PC-3 (cell line): ENCODE measurements around the gene CEACAM5. TPM values are rescaled to one million over a fixed set of nuclear protein-coding genes. Genes with fewer than 3 reads are reported as not detected.

Experiments used
- ATAC-seq: fragments of 200-7000 bp; cut with Tn5 transposase; 2 replicates; pipeline ENCODE4 v1.9.1; 2020; ENCODE audit warnings: mild to moderate bottlenecking, moderate library complexity
- BruUV-seq: library from RNA; stranded (reverse); fragments of 400-500 nt; replicated peaks from 2 replicates; lab custom pipeline; 2021; lab: Mats Ljungman, UMichigan
- CTCF ChIA-PET: fragments of 300-600 bp; sonication (Branson Sonifier 250); formaldehyde crosslinking; loops from one replicate; lab custom pipeline; 2022; ENCODE audit warnings: antibody characterized with exemption; lab: Charles Lee
- POLR2A ChIA-PET: fragments of 300-600 bp; sonication (Branson Sonifier 250); formaldehyde crosslinking; loops from one replicate; lab custom pipeline; 2022; ENCODE audit warnings: antibody characterized with exemption; ENCODE audit not compliant: unreplicated experiment; lab: Charles Lee
- DNase-seq: peaks from one replicate; pipeline ENCODE4 v3.0.0-alpha.2; 2015
- H2AFZ ChIP-seq: fragments of 300-600 bp; sonication (generic); 2 replicates; pipeline ENCODE4 v1.6.0; 2016; ENCODE audit warnings: antibody characterized with exemption, low read length
- H3F3A ChIP-seq: fragments of 300-600 bp; sonication (generic); one replicate; pipeline ENCODE4 v1.6.0; 2017; ENCODE audit warnings: antibody characterized with exemption, low read length, control low read depth, mild to moderate bottlenecking; ENCODE audit not compliant: unreplicated experiment
- H3K27ac ChIP-seq: fragments of 300-600 bp; sonication (generic); 2 replicates; pipeline ENCODE4 v1.5.1; 2016; ENCODE audit warnings: mild to moderate bottlenecking, low read length
- H3K27me3 ChIP-seq: fragments of 300-600 bp; sonication (generic); 2 replicates; pipeline ENCODE4 v1.6.1; 2016; ENCODE audit warnings: low read length, mixed read lengths
- H3K36me3 ChIP-seq: fragments of 300-600 bp; sonication (generic); 2 replicates; pipeline ENCODE4 v1.6.1; 2016; ENCODE audit warnings: low read depth, mixed run types, low read length, mixed read lengths
- H3K4me1 ChIP-seq: fragments of 300-600 bp; sonication (generic); 2 replicates; pipeline ENCODE4 v1.5.1; 2016; ENCODE audit warnings: low read length; ENCODE audit not compliant: insufficient read depth
- H3K4me2 ChIP-seq: fragments of 300-600 bp; sonication (generic); 2 replicates; pipeline ENCODE4 v1.6.0; 2016; ENCODE audit warnings: low read length
- H3K4me3 ChIP-seq: fragments of 300-600 bp; sonication (generic); 2 replicates; pipeline ENCODE4 v1.5.1; 2016; ENCODE audit warnings: mild to moderate bottlenecking, low read length, mixed read lengths
- H3K79me2 ChIP-seq: fragments of 300-600 bp; sonication (generic); 2 replicates; pipeline ENCODE4 v1.6.1; 2017; ENCODE audit warnings: low read length, mixed read lengths
- H3K9ac ChIP-seq: fragments of 300-600 bp; sonication (generic); 2 replicates; pipeline ENCODE4 v1.6.0; 2016; ENCODE audit warnings: mild to moderate bottlenecking, low read length
- H3K9me2 ChIP-seq: fragments of 300-600 bp; sonication (generic); replicated peaks from 2 replicates; pipeline ENCODE4 v1.6.1; 2016; ENCODE audit warnings: mixed run types, low read length, mixed read lengths
- H3K9me3 ChIP-seq: fragments of 300-600 bp; sonication (generic); 2 replicates; pipeline ENCODE4 v1.6.1; 2016; ENCODE audit warnings: low read length, mixed read lengths
- H4K20me1 ChIP-seq: fragments of 300-600 bp; sonication (generic); 2 replicates; pipeline ENCODE4 v1.6.1; 2016; ENCODE audit warnings: low read length, mixed read lengths
- CTCF ChIP-seq: fragments of 300-600 bp; sonication (generic); conservative IDR thresholded peaks from 2 replicates; pipeline ENCODE4 v1.5.1; 2017; ENCODE audit warnings: antibody characterized with exemption, low read depth, mild to moderate bottlenecking, low read length
- EZH2 ChIP-seq: fragments of 300-600 bp; sonication (generic); IDR thresholded peaks from one replicate; pipeline ENCODE4 v1.6.1; 2017; ENCODE audit warnings: antibody characterized with exemption, mild to moderate bottlenecking, low read length; ENCODE audit not compliant: unreplicated experiment
- EZH2phosphoT487 ChIP-seq: fragments of 300-600 bp; sonication (generic); IDR thresholded peaks from 2 replicates; pipeline ENCODE4 v1.6.1; 2018; ENCODE audit warnings: mild to moderate bottlenecking, antibody characterized with exemption, low read length, borderline replicate concordance
- intact Hi-C: fragments of 100-400 bp; cut with micrococcal nuclease; formaldehyde crosslinking; loops from 2 replicates; pipeline ENCODE4 v1.9.0; 2023
- total RNA-seq: library from RNA; depleted of rRNA; stranded (reverse); fragments of >200 nt; gene quantifications from 2 replicates; pipeline ENCODE4 v1.2.3, GENCODE V29; 2014

Gene CEACAM5
- total RNA-seq, 1 experiment from 2014 or later = 2.8 TPM

DNA sequence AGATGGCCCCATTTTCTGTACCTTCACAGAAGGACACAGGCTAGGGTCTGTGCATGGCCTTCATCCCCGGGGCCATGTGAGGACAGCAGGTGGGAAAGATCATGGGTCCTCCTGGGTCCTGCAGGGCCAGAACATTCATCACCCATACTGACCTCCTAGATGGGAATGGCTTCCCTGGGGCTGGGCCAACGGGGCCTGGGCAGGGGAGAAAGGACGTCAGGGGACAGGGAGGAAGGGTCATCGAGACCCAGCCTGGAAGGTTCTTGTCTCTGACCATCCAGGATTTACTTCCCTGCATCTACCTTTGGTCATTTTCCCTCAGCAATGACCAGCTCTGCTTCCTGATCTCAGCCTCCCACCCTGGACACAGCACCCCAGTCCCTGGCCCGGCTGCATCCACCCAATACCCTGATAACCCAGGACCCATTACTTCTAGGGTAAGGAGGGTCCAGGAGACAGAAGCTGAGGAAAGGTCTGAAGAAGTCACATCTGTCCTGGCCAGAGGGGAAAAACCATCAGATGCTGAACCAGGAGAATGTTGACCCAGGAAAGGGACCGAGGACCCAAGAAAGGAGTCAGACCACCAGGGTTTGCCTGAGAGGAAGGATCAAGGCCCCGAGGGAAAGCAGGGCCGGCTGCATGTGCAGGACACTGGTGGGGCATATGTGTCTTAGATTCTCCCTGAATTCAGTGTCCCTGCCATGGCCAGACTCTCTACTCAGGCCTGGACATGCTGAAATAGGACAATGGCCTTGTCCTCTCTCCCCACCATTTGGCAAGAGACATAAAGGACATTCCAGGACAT lies 13.4 kb upstream of the CEACAM5 start:
- no peak overlapping the region for H3K4me3 ChIP-seq
- intact Hi-C loops = loop anchor here (5.0 kb wide), 1 partner anchor 53 kb away; no protein-coding TSS in a partner anchor
- ChIA-PET CTCF (no interaction called here), POLR2A (no interaction called here)
- H3K9ac ChIP-seq = no peak overlapping the region
- no peaks in the 10 kb centered on the region for H3K4me1 ChIP-seq
- no TSS peak for BruUV-seq
- H3K36me3 ChIP-seq = no peaks in the 10 kb centered on the region
- no peak for TF ChIP-seq EZH2
- TF ChIP-seq CTCF = no peak
- no peak for TF ChIP-seq EZH2phosphoT487
- no peaks in the 10 kb centered on the region for H3K79me2 ChIP-seq
- no peak overlapping the region for H3K4me2 ChIP-seq
- no peaks in the 10 kb centered on the region for H3K9me2 ChIP-seq
- no peak overlapping the region for H2AFZ ChIP-seq
- no peak overlapping the region for H3K27ac ChIP-seq
- DNase-seq (no peak), ATAC-seq (no peak)
- H3F3A ChIP-seq = no peaks in the 10 kb centered on the region
- no peaks in the 10 kb centered on the region for H3K9me3 ChIP-seq
- peaks cover 4% of the 10 kb centered on the region; the same call in 1 of the 2 replicates for H3K27me3 ChIP-seq
- no peaks in the 10 kb centered on the region for H4K20me1 ChIP-seq

- H4K20me1 ChIP-seq = no peaks in the 10 kb centered on the region
- no peaks in the 10 kb centered on the region for H3K9me2 ChIP-seq
- intact Hi-C loops = no loop called here
- ChIA-PET CTCF (no interaction called here), POLR2A (no interaction called here)
- H3K9me3 ChIP-seq = no peaks in the 10 kb centered on the region
- no peak overlapping the region for H3K27ac ChIP-seq
- H3K4me3 ChIP-seq = no peak overlapping the region
- no peak overlapping the region for H3K4me2 ChIP-seq
- ATAC-seq (no peak), DNase-seq (no peak)
- H3K4me1 ChIP-seq = no peaks in the 10 kb centered on the region
- BruUV-seq = no TSS peak
- peaks cover 4% of the 10 kb centered on the region; the same call in 1 of the 2 replicates for H3K27me3 ChIP-seq
- H2AFZ ChIP-seq = no peak overlapping the region
- no peaks in the 10 kb centered on the region for H3K36me3 ChIP-seq
- H3K9ac ChIP-seq = no peak overlapping the region
- H3K79me2 ChIP-seq = no peaks in the 10 kb centered on the region
- no peaks in the 10 kb centered on the region for H3F3A ChIP-seq
- TF ChIP-seq EZH2phosphoT487 (no peak), EZH2 (no peak), CTCF (no peak)
These were observed 12.7 kb upstream of the CEACAM5 start for GRCh38 chr19:41695745-41696144.
